Mucosa of stomach (tissue), 1 donor: Measurements from ENCODE around the gene GPR173.

Experiments
- H3K27me3 ChIP-seq: one replicate; pipeline ENCODE4 v1.7.0; 2013; ENCODE audit warnings: mild to moderate bottlenecking, low read length; ENCODE audit not compliant: control insufficient read depth, insufficient read depth
- H3K36me3 ChIP-seq: one replicate; pipeline ENCODE4 v1.7.0; 2013; ENCODE audit warnings: low read length; ENCODE audit not compliant: control insufficient read depth, insufficient read depth
- H3K4me1 ChIP-seq: one replicate; pipeline ENCODE4 v1.7.0; 2013; ENCODE audit warnings: mild to moderate bottlenecking, low read length; ENCODE audit not compliant: control insufficient read depth, insufficient read depth
- H3K4me3 ChIP-seq: one replicate; pipeline ENCODE4 v1.7.0; 2013; ENCODE audit warnings: low read length
- H3K9ac ChIP-seq: one replicate; pipeline ENCODE4 v1.7.0; 2013; ENCODE audit warnings: mild to moderate bottlenecking, low read length, moderate library complexity
- H3K9me3 ChIP-seq: one replicate; pipeline ENCODE4 v1.7.0; 2013; ENCODE audit warnings: mild to moderate bottlenecking, low read length, moderate library complexity; ENCODE audit not compliant: control insufficient read depth
- donor health status: Pancreatic carcinoma.

The GPR173 gene

GRCh38 chrX:53072418-53073114, 24.0 kb downstream of the GPR173 start:
- Histone ChIP-seq H3K4me1 (no peaks in the 10 kb centered on the region), H3K27me3 (no peaks in the 10 kb centered on the region), H3K9me3 (no peaks in the 10 kb centered on the region), H3K9ac (no peak overlapping the region), H3K4me3 (no peak overlapping the region), H3K36me3 (no peaks in the 10 kb centered on the region)

DNA sequence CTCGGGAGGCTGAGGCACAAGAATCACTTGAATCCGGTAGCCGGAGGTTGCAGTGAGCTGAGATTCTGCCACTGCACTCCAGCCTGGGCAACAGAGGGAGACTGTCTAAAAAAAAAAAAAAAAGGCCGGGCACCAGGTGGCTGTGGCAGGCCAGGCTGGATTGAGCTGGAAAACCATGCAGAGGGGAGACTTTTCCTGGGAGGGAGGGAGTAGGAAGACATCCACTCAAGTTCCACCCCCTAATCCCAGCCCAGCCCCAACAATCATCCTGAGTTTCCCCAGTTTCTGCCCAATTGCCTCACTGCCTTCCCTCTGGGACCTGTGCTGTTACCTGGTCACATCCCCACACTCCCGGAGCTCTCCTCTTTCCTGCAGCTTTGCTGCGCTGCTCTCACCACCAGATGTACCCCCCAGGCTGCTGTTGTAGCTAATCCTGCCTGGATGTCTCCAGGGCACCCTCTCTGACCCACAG, 24.6 kb downstream of the GPR173 start:
- Histone ChIP-seq H3K27me3 (no peaks in the 10 kb centered on the region), H3K36me3 (no peaks in the 10 kb centered on the region), H3K4me3 (no peak overlapping the region), H3K4me1 (no peaks in the 10 kb centered on the region), H3K9me3 (no peaks in the 10 kb centered on the region), H3K9ac (no peak overlapping the region)

- Histone ChIP-seq H3K9ac (no peak overlapping the region), H3K9me3 (no peaks in the 10 kb centered on the region), H3K4me1 (no peaks in the 10 kb centered on the region), H3K4me3 (no peak overlapping the region), H3K36me3 (no peaks in the 10 kb centered on the region), H3K27me3 (no peaks in the 10 kb centered on the region)
Measured at GRCh38 chrX:53075011-53075410, 26.4 kb downstream of the GPR173 start.

- Histone ChIP-seq H3K27me3 (no peaks in the 10 kb centered on the region), H3K36me3 (no peaks in the 10 kb centered on the region), H3K4me1 (no peaks in the 10 kb centered on the region)
Measured at GRCh38 chrX:53076671-53077070, 28.1 kb downstream of the GPR173 start.

DNA sequence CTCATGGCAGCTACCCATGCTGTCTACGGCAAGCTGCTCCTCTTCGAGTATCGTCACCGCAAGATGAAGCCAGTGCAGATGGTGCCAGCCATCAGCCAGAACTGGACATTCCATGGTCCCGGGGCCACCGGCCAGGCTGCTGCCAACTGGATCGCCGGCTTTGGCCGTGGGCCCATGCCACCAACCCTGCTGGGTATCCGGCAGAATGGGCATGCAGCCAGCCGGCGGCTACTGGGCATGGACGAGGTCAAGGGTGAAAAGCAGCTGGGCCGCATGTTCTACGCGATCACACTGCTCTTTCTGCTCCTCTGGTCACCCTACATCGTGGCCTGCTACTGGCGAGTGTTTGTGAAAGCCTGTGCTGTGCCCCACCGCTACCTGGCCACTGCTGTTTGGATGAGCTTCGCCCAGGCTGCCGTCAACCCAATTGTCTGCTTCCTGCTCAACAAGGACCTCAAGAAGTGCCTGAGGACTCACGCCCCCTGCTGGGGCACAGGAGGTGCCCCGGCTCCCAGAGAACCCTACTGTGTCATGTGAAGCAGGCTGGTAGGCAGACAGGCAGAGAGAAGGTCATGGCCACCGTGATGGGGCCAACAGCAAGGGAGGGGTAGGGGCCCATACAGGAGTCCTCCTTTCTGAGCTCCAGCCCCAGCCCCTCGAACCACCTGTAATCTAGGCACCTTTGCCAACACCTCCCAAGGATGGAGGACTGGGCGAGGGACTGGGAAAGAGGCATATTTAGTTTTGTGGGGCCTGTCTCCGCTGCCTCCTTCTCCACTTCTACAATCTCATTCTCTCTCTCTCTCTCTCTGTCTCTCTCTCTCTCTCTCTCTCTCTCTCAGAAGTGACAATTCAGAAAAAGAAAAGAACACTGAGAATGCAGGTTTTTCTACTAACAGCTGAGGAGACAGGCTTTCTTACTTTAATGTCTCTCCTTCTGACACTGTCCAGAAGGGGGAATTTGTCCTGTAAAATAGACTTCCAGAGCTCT, 28.9 kb downstream of the GPR173 start:
- Histone ChIP-seq H3K27me3 (no peaks in the 10 kb centered on the region), H3K9ac (no peak overlapping the region), H3K36me3 (no peaks in the 10 kb centered on the region), H3K4me1 (no peaks in the 10 kb centered on the region), H3K4me3 (no peak overlapping the region), H3K9me3 (no peaks in the 10 kb centered on the region)

More at GRCh38 chrX:53076671-53077070, 28.1 kb downstream of the GPR173 start:
- Histone ChIP-seq H3K9ac (no peak overlapping the region), H3K4me3 (no peak overlapping the region), H3K9me3 (no peaks in the 10 kb centered on the region)

DNA sequence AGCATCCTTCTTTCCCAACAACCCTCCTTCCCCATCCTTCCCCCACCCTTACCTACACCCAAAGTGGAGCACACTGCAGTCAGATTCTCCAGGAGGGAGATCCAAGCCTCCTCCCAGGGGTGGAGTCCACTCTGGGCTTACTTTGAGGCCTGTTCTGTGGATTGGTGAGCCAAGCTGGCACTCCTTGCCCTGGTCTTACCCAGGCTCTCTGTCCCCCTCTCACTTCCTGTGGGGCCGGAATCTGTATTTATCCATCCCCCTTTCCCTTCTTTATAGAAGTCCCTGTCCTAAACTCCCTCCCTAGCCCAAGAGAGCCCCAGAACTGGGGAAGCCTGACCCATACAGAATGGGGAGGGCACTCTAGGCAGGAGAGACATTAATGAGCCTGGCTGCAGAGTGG, 30.4 kb downstream of the GPR173 start:
- no peak overlapping the region for H3K9ac ChIP-seq
- no peak overlapping the region for H3K4me3 ChIP-seq
- no peaks in the 10 kb centered on the region for H3K4me1 ChIP-seq
- no peaks in the 10 kb centered on the region for H3K36me3 ChIP-seq
- no peaks in the 10 kb centered on the region for H3K27me3 ChIP-seq
- no peaks in the 10 kb centered on the region for H3K9me3 ChIP-seq

DNA sequence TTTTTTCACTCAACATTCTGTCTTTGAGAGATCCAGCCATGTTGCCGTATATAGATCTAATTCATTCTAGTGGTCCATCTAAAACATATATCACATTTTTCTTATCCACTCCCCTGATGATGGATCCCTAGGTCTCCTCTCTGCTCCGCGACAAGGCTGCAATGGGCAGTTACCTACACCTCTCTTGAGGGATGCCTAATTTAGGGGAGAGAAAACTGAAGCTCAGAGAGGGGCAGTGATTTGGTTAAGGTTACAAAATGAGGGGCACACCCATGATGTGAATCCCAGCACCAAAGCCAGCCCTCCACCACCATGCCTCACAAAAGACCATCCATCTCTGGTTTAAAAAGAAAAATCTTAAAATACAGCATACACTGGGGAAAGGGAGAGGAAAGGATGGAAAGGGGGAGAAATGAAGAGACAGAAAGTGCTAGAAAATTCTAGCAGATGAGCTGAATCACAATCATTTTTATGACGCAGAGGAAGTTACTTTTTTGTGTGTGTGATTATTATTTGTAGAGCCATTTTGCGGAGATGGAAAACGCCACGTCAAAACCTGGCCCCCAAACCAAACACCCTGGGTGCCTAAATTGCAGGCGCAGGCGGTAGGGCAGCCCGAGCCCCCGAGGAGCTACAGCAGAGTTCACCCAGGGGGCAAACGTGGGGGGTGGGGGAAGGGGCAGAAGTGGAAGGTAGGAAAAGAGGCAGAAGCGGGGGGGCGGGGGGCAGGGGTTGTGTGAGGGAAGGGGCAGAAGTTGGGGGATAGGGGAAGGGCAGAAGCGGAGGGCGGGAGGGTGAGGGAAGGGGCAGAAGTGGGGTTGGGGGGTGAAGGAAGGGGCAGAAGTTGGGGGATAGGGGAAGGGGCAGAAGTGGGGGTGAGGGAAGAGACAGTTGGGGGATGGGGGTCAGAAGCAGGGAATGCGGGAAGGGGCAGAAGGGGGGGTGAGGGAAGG, 32.3 kb downstream of the GPR173 start:
- Histone ChIP-seq H3K9ac (no peak overlapping the region), H3K27me3 (no peaks in the 10 kb centered on the region), H3K9me3 (no peaks in the 10 kb centered on the region), H3K4me1 (no peaks in the 10 kb centered on the region), H3K36me3 (no peaks in the 10 kb centered on the region), H3K4me3 (no peak overlapping the region)

GRCh38 chrX:53081925-53082772, 33.6 kb downstream of the GPR173 start, which contains the start of gene TSPYL2:
TSPYL2 (plus strand) TSS chrX:53082367; CDS start chrX:53082499, 132 bp downstream.
- Histone ChIP-seq H3K4me1 (no peaks in the 10 kb centered on the region), H3K9me3 (no peaks in the 10 kb centered on the region), H3K27me3 (no peaks in the 10 kb centered on the region), H3K36me3 (no peaks in the 10 kb centered on the region), H3K9ac (peak within 1 kb of the TSS; percentile 59), H3K4me3 (no peak within 1 kb of the TSS)

DNA sequence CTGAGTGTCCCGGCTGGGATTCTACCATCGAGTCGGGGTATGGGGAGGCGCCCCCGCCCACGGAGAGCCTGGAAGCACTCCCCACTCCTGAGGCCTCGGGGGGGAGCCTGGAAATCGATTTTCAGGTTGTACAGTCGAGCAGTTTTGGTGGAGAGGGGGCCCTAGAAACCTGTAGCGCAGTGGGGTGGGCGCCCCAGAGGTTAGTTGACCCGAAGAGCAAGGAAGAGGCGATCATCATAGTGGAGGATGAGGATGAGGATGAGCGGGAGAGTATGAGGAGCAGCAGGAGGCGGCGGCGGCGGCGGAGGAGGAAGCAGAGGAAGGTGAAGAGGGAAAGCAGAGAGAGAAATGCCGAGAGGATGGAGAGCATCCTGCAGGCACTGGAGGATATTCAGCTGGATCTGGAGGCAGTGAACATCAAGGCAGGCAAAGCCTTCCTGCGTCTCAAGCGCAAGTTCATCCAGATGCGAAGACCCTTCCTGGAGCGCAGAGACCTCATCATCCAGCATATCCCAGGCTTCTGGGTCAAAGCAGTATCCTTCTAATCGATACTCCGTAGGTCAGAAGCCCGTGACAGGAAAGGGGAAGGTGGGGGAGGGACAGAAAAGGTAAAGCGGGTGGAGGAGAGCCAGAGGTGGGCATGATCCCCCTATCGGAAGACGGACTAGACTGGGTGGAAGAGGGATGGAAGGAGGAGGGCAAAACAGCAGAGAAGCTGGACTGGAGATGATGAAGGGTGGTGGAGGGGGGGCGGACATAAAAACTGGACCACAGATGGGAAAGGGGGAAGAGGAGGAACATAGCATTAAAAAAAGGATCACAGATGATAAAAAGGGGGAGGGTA, 34.4 kb downstream of the GPR173 start:
- Histone ChIP-seq H3K9ac (peak overlapping the region; percentile 59), H3K27me3 (no peaks in the 10 kb centered on the region), H3K4me1 (no peaks in the 10 kb centered on the region), H3K36me3 (no peaks in the 10 kb centered on the region), H3K4me3 (no peak overlapping the region), H3K9me3 (no peaks in the 10 kb centered on the region)

DNA sequence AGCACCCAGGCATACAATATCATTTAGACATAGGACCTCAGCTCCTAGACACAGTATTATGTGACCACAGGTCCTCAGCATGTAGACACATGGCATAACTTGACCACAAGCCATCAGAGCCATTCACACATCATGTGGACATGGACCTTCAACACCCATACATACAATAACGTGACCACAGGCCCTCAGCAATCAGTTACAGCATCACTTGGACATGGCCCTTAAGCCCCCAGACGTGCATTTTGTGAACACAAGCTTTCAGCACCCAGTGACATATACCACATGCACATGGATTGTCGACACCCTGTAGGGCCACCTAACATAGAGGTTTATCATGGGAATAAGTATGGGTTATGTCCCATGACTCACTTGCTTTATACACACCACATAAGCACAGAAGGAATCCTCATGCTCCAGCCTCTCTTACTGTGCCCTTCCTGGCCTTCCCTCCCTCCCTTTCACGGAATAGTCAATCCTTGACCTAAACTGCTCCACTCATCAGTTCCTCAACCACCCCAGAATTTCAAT, 35.5 kb downstream of the GPR173 start:
- Histone ChIP-seq H3K27me3 (no peaks in the 10 kb centered on the region), H3K36me3 (no peaks in the 10 kb centered on the region), H3K4me1 (no peaks in the 10 kb centered on the region), H3K4me3 (no peak overlapping the region), H3K9me3 (no peaks in the 10 kb centered on the region), H3K9ac (no peak overlapping the region)
